Measurements from ENCODE around the gene SEMA3C. TPM values are rescaled to one million over a fixed set of nuclear protein-coding genes. Genes with fewer than 3 reads are reported as not detected.
"Not testable (repeated sequence)": the region's sequence is repeated elsewhere in the genome, so short reads cannot be mapped to it uniquely, and the experiment has no call there.

The SEMA3C gene
- total RNA-seq, 1 donor from 2014 or later: 34.8 TPM

- DNase-seq: no peak
- ATAC-seq: no peak
- H3K27me3 ChIP-seq (ENCODE audit: low read depth): no peaks in the 10 kb centered on the region
- H3K9me3 ChIP-seq: no peaks in the 10 kb centered on the region
- no peaks in the 10 kb centered on the region for H3K4me1 ChIP-seq
- TF ChIP-seq, protein P1, sequence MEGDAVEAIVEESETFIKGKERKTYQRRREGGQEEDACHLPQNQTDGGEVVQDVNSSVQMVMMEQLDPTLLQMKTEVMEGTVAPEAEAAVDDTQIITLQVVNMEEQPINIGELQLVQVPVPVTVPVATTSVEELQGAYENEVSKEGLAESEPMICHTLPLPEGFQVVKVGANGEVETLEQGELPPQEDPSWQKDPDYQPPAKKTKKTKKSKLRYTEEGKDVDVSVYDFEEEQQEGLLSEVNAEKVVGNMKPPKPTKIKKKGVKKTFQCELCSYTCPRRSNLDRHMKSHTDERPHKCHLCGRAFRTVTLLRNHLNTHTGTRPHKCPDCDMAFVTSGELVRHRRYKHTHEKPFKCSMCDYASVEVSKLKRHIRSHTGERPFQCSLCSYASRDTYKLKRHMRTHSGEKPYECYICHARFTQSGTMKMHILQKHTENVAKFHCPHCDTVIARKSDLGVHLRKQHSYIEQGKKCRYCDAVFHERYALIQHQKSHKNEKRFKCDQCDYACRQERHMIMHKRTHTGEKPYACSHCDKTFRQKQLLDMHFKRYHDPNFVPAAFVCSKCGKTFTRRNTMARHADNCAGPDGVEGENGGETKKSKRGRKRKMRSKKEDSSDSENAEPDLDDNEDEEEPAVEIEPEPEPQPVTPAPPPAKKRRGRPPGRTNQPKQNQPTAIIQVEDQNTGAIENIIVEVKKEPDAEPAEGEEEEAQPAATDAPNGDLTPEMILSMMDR (IDR thresholded peaks at IDR 0.05): no peak
- no peak overlapping the region for H3K4me3 ChIP-seq
- no peak overlapping the region for H3K27ac ChIP-seq
- intact Hi-C loops (cut with DNase I): no loop called here
- H3K36me3 ChIP-seq: no peaks in the 10 kb centered on the region
Observed at GRCh38 chr7:80929619-80930018, 10.8 kb upstream of the SEMA3C start.

DNA sequence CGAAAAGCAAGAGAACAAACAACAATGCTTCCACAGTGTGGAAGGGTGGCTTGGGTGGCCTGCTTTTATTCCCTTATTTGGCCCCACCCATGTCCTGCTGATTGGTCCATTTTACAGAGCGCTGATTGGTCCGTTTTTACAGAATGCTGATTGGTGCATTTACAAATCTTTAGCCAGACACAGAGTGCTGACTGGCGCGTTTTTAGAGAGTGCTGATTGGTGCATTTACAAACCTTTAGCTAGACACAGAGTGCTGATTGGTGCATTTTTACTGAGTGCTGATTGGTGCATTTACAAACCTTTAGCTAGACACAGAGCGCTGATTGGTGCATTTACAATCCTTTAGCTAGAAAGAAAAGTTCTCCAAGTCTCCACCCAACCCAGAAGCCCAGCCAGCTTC lies 8.1 kb upstream of the SEMA3C start:
- H3K27ac ChIP-seq; intact Hi-C loops (cut with DNase I); H3K27me3 ChIP-seq (ENCODE audit: low read depth); H3K4me1 ChIP-seq; H3K4me3 ChIP-seq; H3K9me3 ChIP-seq; DNase-seq; H3K36me3 ChIP-seq; ATAC-seq: not testable (repeated sequence)

GRCh38 chr7:80924090-80924489 lies 5.2 kb upstream of the SEMA3C start:
- TF ChIP-seq, protein P1 (IDR thresholded peaks at IDR 0.05): no peak
- DNase-seq: no peak
- Histone ChIP-seq H3K27me3 (ENCODE audit: low read depth) (no peaks in the 10 kb centered on the region), H3K4me3 (no peak overlapping the region), H3K27ac (no peak overlapping the region), H3K36me3 (no peaks in the 10 kb centered on the region), H3K9me3 (no peaks in the 10 kb centered on the region), H3K4me1 (peaks cover 6% of the 10 kb centered on the region)
- intact Hi-C loops (cut with DNase I): no loop called here
- ATAC-seq: no peak

GRCh38 chr7:80923211-80923612 lies 4.4 kb upstream of the SEMA3C start:
- Histone ChIP-seq H3K36me3 (no peaks in the 10 kb centered on the region), H3K9me3 (no peaks in the 10 kb centered on the region), H3K27ac (no peak overlapping the region), H3K27me3 (ENCODE audit: low read depth) (no peaks in the 10 kb centered on the region), H3K4me3 (no peak overlapping the region), H3K4me1 (peaks cover 10% of the 10 kb centered on the region)
- intact Hi-C loops (cut with DNase I): no loop called here
- no peak for DNase-seq
- TF ChIP-seq, protein P1 (IDR thresholded peaks at IDR 0.05): no peak
- ATAC-seq: no peak

DNA sequence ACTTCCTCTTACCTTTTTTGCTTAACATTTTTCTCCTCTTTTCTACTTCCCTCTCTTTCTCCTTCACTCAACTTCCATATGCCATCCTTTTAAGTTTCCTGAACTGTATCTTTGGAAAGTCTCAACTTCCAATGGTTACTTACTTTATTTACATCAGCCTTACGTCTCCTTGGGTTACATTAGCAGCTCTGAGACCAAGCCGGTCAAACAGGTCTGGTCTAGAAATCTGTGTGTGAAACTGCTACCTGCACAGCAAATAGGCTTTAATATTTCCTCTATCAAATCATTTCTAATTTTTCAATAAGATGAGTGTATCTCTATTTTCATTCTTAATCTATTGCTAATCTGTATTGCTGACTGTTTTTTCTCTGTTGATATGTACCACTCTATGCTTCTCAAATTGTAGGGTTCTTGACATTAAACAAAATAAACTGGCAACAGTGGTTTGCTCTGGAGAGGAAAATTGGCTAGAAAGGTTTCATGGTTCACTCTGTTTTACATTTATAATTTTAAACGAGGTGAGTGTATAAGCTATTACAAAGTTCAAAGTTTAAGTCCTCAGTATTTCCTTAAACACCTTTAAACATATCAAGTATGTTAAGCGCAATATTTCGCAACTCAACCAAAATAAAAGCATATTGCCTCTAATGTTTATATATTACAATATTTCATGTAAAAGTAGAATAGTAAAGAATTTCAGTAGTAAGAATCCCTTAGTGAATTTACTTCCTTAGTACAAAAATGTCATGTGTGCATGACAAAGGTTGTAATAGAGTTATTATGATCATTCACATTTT lies 3.6 kb upstream of the SEMA3C start:
- H3K4me1 ChIP-seq: peaks cover 17% of the 10 kb centered on the region
- intact Hi-C loops (cut with DNase I): no loop called here
- no peak overlapping the region for H3K4me3 ChIP-seq
- no peak for ATAC-seq
- H3K36me3 ChIP-seq: no peaks in the 10 kb centered on the region
- DNase-seq: no peak
- H3K9me3 ChIP-seq: no peaks in the 10 kb centered on the region
- H3K27me3 ChIP-seq (ENCODE audit: low read depth): no peaks in the 10 kb centered on the region
- TF ChIP-seq, protein P1 (IDR thresholded peaks at IDR 0.05): no peak
- no peak overlapping the region for H3K27ac ChIP-seq

- TF ChIP-seq, protein P1 (IDR thresholded peaks at IDR 0.05): no peak
- intact Hi-C loops (cut with DNase I): no loop called here
- Histone ChIP-seq H3K27ac (no peak overlapping the region), H3K4me3 (no peak overlapping the region), H3K36me3 (no peaks in the 10 kb centered on the region), H3K27me3 (ENCODE audit: low read depth) (no peaks in the 10 kb centered on the region), H3K9me3 (no peaks in the 10 kb centered on the region), H3K4me1 (peaks cover 25% of the 10 kb centered on the region)
- no peak for DNase-seq
- no peak for ATAC-seq
Observed at GRCh38 chr7:80921130-80921529, 2.3 kb upstream of the SEMA3C start.

All from lower lobe of right lung (tissue), 2 donors.